Measurements from ENCODE around the gene HINT3.
A peak's percentile ranks its signal among the peaks of the same experiment; 100 is the strongest.

The HINT3 gene

DNA sequence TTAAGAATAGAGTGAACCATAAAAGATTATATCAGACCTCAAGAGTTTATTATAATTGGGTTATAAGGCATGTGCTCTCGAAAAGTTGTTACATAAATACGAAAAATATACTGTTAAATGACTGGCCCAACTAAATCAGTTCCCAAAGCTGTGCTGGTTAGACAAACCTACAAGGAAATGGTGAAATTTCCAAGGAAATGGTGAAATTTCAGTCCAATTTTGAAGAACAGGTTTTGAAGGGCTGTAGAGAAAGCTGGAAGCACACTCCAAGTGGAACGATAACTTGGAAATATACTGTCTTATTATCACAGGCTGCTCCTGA lies 29.4 kb downstream of the HINT3 start:
- in situ Hi-C loops (cut with HindIII; ENCODE audit: low sequenced_read_pairs), result no loop called here

DNA sequence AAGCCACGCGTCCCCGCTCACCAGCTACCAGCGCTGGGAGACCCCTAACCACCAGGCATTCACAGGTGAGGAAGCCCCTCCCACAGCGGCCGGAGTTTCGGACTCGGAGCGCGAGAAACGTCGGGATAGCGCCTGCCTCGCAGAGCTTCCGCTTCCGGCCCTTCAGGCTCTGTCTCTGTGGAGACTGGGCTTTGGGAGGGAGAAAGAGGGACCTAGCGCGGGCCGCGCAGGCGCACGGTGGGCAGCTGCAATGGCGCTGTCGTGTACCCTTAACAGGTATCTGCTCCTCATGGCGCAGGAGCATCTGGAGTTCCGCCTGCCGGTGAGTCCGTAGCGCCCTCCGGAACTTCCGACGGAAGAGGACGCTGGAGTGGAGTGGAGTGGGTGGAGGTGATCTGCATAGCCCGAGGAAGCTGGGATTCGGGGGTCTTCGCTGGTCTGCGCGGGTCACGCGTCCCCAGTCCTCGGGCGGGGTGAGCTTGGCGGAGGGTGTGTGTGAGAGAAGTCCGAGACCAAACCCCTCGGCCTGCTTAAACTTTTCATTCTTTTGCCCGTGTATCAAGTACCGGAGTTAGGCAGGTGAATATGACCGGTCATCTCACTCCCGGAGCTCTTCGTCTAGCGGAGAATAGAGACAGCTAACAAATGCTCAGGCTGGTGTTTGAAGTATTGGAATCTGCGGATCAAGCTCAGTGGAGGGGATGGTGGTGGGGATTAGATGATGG lies 29.9 kb downstream of the HINT3 start, which contains the start of gene TRMT11:
TRMT11 (plus strand) TSS at position 240 of the 725 bp plus-strand sequence; CDS start at position 251, 11 bp downstream.
- in situ Hi-C loops (cut with HindIII; ENCODE audit: low sequenced_read_pairs), result no loop called here
- H3K4me3 ChIP-seq (ENCODE audit: low read depth, low read length), result peak within 1 kb of the TSS; percentile 94
- DNase-seq (ENCODE audit: low read depth, low spot score), result peak; percentile 87
- TF ChIP-seq, protein P1, sequence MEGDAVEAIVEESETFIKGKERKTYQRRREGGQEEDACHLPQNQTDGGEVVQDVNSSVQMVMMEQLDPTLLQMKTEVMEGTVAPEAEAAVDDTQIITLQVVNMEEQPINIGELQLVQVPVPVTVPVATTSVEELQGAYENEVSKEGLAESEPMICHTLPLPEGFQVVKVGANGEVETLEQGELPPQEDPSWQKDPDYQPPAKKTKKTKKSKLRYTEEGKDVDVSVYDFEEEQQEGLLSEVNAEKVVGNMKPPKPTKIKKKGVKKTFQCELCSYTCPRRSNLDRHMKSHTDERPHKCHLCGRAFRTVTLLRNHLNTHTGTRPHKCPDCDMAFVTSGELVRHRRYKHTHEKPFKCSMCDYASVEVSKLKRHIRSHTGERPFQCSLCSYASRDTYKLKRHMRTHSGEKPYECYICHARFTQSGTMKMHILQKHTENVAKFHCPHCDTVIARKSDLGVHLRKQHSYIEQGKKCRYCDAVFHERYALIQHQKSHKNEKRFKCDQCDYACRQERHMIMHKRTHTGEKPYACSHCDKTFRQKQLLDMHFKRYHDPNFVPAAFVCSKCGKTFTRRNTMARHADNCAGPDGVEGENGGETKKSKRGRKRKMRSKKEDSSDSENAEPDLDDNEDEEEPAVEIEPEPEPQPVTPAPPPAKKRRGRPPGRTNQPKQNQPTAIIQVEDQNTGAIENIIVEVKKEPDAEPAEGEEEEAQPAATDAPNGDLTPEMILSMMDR (IDR thresholded peaks at IDR 0.05; ENCODE audit: low read depth, low read length), result no peak

More for the DNA sequence above, 29.4 kb downstream of the HINT3 start:
- H3K4me3 ChIP-seq (ENCODE audit: low read depth, low read length), result peak overlapping the region; percentile 94
- TF ChIP-seq, protein P1 (IDR thresholded peaks at IDR 0.05; ENCODE audit: low read depth, low read length), result no peak
- DNase-seq (ENCODE audit: low read depth, low spot score), result no peak

DNA sequence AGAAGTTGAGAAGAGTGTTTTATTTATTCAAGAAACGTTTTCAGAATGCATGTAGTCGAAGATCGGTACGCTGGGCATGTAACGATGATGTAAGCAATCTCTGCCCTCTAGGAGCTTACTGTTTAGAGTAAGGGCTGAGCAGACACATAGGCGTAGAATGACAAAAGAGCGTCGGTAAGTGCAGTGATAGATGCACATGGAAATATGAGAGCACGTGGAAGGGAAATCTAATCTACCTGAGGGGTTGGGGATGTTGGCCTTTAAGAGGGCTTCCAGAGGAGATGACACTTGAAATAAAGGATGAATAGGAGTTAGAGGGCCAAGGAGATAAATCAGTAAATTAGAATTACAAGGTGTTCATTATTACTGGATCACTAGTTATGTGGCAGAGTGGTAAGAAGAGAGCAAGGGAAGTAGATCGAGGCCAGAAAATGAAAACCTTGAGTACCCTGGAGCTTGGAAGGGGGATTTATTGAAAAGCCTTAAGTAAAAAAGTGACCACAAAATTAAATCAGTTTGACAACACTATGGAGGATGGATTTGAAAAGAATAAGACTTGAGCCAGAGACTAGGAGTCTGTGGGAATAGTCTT lies 30.6 kb downstream of the HINT3 start:
- peak overlapping the region; percentile 94 for H3K4me3 ChIP-seq (ENCODE audit: low read depth, low read length)
- in situ Hi-C loops (cut with HindIII; ENCODE audit: low sequenced_read_pairs), result no loop called here
- TF ChIP-seq, protein P1 (IDR thresholded peaks at IDR 0.05; ENCODE audit: low read depth, low read length), result no peak
- no peak for DNase-seq (ENCODE audit: low read depth, low spot score)

DNA sequence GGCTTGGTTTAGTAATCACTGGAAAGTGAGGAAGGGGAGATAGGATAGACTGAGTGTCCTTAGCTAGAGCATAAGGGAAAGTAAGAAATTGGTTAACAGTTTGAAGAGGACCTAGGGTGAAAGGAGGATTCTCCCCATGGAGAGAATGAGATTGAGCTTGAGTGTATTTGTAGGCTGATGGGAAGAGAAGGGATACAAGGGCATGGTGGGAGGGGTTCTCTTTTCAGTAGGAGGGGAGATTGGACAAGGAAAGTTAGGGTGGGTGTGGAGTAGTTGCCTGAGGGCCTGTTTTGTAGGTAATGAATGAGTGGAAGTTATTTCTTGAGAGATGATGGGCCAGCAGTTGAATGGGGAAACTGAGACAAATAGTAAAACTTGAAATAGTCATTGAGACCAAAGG lies 31.7 kb downstream of the HINT3 start:
- TF ChIP-seq, protein P1 (IDR thresholded peaks at IDR 0.05; ENCODE audit: low read depth, low read length), result no peak
- no peak for DNase-seq (ENCODE audit: low read depth, low spot score)
- in situ Hi-C loops (cut with HindIII; ENCODE audit: low sequenced_read_pairs), result no loop called here
- no peak overlapping the region for H3K4me3 ChIP-seq (ENCODE audit: low read depth, low read length)

DNA sequence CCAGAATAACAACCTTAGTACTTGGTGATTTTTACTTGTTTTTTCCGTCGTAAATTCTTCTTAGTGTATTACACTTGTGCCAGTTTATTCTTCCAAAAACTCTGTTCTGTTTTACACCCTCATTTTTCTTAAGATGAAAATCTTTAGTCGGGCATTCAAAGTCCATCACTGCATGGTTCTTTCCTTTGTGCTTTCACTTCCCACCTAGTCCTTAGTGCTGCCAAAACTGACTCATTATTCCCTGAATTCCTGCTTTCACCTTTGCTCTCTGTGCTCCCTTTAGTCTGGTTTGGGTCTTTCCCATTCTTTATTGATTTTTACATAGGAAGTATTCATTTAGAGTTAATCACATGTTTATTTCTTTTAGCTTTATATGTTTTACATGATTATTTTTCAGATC lies 33.1 kb downstream of the HINT3 start:
- H3K4me3 ChIP-seq (ENCODE audit: low read depth, low read length), result no peak overlapping the region
- in situ Hi-C loops (cut with HindIII; ENCODE audit: low sequenced_read_pairs), result no loop called here
- TF ChIP-seq, protein P1 (IDR thresholded peaks at IDR 0.05; ENCODE audit: low read depth, low read length), result no peak
- DNase-seq (ENCODE audit: low read depth, low spot score), result peak; percentile 9

DNA sequence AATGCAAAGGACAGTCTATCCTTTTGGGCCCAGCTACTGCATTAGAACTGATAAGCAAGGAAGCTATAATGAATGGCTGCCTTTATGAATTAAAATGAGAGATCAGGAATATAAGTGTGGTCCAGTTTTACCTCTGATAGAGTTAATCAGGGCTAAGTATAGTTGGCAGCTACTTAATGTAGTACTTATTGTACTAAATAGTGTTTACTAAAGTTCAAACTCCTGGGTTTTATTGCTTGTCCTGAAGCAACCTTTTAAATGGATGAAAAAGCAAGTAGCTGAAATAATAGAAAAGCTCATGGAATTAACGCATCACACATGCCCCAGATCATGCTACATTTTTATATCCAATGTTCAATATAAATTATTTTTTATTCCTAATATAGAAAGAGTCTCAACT lies 35.1 kb downstream of the HINT3 start:
- in situ Hi-C loops (cut with HindIII; ENCODE audit: low sequenced_read_pairs), result no loop called here
- no peak for DNase-seq (ENCODE audit: low read depth, low spot score)
- H3K4me3 ChIP-seq (ENCODE audit: low read depth, low read length), result no peak overlapping the region
- TF ChIP-seq, protein P1 (IDR thresholded peaks at IDR 0.05; ENCODE audit: low read depth, low read length), result no peak
